ENCODE measurements around the gene FZD7. TPM values are rescaled to one million over a fixed set of nuclear protein-coding genes. Genes with fewer than 3 reads are reported as not detected.

The FZD7 gene
- total RNA-seq, 1 experiment from 2014 or later: 302 TPM

DNA sequence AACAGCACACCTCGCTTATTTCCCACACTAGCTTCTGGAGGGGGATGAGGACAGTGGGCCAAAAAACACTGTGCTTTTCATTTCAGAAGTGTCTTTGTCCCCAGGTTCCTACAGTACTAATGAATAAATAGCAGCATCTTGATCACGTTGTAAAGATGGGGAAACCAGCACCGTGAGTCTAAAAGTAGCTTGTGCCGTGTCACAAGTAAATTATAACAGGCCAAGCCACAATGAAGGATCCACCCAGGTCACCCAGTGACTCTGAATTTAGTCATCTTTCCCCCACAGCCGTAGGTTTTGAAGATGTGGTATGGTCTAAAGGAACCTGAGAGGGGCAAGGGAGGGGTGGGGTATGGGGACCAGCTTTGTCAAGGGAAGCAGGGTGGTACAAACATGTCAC lies 8.8 kb downstream of the FZD7 start:
- H3K27ac ChIP-seq (ENCODE audit: insufficient read length, low read depth, low read length): no peak overlapping the region
- H2BK20ac ChIP-seq (ENCODE audit: low read depth, low read length, poor library complexity, severe bottlenecking): no peak overlapping the region
- DNase-seq: no peak
- no peak overlapping the region for H3K14ac ChIP-seq (ENCODE audit: insufficient read depth, low read length)
- H3T11ph ChIP-seq (ENCODE audit: low read length): no peak overlapping the region
- Mint-ChIP-seq H3K27me3 (ENCODE audit: low read depth) (no peaks in the 10 kb centered on the region; the same call in none of the 2 replicates), H3K4me3 (no peak overlapping the region), H3K9me3 (no peaks in the 10 kb centered on the region), H3K27ac (no peak overlapping the region), H3K4me1 (peaks cover 33 to 44% of the 10 kb centered on the region in 2 experiments), H3K36me3 (ENCODE audit: insufficient read depth in 1 of 3, low read depth in 3 of 3) (peaks cover 7 to 18% (median 17%) of the 10 kb centered on the region in 3 experiments; a peak in 6 of 7 replicates)
- H4K20me1 ChIP-seq (ENCODE audit: control insufficient read depth, insufficient read depth, insufficient read length): no peaks in the 10 kb centered on the region
- no peak overlapping the region for H3K4ac ChIP-seq (ENCODE audit: low read depth, low read length)
- H3K56ac ChIP-seq (ENCODE audit: insufficient read length, low read depth, low read length): no peak overlapping the region
- H3K27me3 ChIP-seq (ENCODE audit: insufficient read depth, low read length): no peaks in the 10 kb centered on the region
- WGBS (ENCODE audit: extremely low coverage, insufficient read length, low lambda C conversion rate): no CpG with 5 or more reads among the region's 5 CpGs
- no peaks in the 10 kb centered on the region for H3K79me1 ChIP-seq (ENCODE audit: insufficient read depth, low read depth, low read length, poor library complexity, severe bottlenecking)
- no peak overlapping the region for H2BK120ac ChIP-seq (ENCODE audit: low read depth, low read length, poor library complexity, severe bottlenecking)
- no peak overlapping the region for H4K8ac ChIP-seq (replicated peaks; ENCODE audit: insufficient read length, low read depth, low read length)
- no peak overlapping the region for H3K4me2 ChIP-seq (ENCODE audit: insufficient read depth, insufficient read length, low read length)
- no peak overlapping the region for H3K9ac ChIP-seq (ENCODE audit: extremely low read depth, insufficient read length, low read length)
- H3K23ac ChIP-seq (ENCODE audit: insufficient read length, low read depth, low read length): no peak overlapping the region
- H3K9me3 ChIP-seq (ENCODE audit: control insufficient read depth, low read depth, low read length): no peaks in the 10 kb centered on the region
- H4K5ac ChIP-seq (ENCODE audit: insufficient read length, low read depth, low read length): no peak overlapping the region
- H2BK5ac ChIP-seq (ENCODE audit: insufficient read length, low read length): no peak overlapping the region
- no peak overlapping the region for H2BK12ac ChIP-seq (ENCODE audit: insufficient read length, low read depth, low read length)
- H3K23me2 ChIP-seq (ENCODE audit: insufficient read length, low read depth, low read length, poor library complexity, severe bottlenecking): peaks cover 5% of the 10 kb centered on the region
- H4K91ac ChIP-seq (ENCODE audit: insufficient read length, low read depth, low read length): no peak overlapping the region
- peaks cover 3% of the 10 kb centered on the region; the same call in 1 of the 2 replicates for H3K4me1 ChIP-seq (ENCODE audit: insufficient read depth, low read length)
- TF ChIP-seq, protein P1, sequence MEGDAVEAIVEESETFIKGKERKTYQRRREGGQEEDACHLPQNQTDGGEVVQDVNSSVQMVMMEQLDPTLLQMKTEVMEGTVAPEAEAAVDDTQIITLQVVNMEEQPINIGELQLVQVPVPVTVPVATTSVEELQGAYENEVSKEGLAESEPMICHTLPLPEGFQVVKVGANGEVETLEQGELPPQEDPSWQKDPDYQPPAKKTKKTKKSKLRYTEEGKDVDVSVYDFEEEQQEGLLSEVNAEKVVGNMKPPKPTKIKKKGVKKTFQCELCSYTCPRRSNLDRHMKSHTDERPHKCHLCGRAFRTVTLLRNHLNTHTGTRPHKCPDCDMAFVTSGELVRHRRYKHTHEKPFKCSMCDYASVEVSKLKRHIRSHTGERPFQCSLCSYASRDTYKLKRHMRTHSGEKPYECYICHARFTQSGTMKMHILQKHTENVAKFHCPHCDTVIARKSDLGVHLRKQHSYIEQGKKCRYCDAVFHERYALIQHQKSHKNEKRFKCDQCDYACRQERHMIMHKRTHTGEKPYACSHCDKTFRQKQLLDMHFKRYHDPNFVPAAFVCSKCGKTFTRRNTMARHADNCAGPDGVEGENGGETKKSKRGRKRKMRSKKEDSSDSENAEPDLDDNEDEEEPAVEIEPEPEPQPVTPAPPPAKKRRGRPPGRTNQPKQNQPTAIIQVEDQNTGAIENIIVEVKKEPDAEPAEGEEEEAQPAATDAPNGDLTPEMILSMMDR (conservative IDR thresholded peaks at IDR 0.05): no peak
- H3K18ac ChIP-seq (ENCODE audit: insufficient read length, low read depth, low read length): no peak overlapping the region
- H3K79me2 ChIP-seq (ENCODE audit: insufficient read depth, low read length): peaks cover 4% of the 10 kb centered on the region; the same call in 1 of the 2 replicates
- H2AK5ac ChIP-seq (ENCODE audit: insufficient read length, low read length): no peak overlapping the region
- no peak overlapping the region for H2BK15ac ChIP-seq (ENCODE audit: low read depth, low read length)
- H2AFZ ChIP-seq (ENCODE audit: low read length): no peak overlapping the region

All from H9 (cell line).